GM12891 (cell line): ENCODE results near the gene CHP2.

ENCODE experiments used
- POLR2A ChIP-seq: IDR thresholded peaks from 2 replicates; pipeline ENCODE4 v1.6.1; 2011; ENCODE audit warnings: low read depth, low read length, control low read depth
- POLR2AphosphoS5 ChIP-seq: IDR thresholded peaks from 2 replicates; pipeline ENCODE4 v1.6.1; 2011; ENCODE audit warnings: low read depth, low read length, control low read depth
- TAF1 ChIP-seq: IDR thresholded peaks from 2 replicates; pipeline ENCODE4 v1.6.1; 2011; ENCODE audit warnings: low read depth, low read length, control low read depth

- TF ChIP-seq TAF1 = no peak
- no peak for TF ChIP-seq POLR2A
- no peak for TF ChIP-seq POLR2AphosphoS5
Measured at GRCh38 chr16:23768581-23768980, 13.8 kb downstream of the CHP2 start.
